RWPE2 (cell line): ENCODE data around the gene MAD2L1.
A peak's percentile ranks its signal among the peaks of the same experiment; 100 is the strongest.
"Not testable (repeated sequence)": the region's sequence is repeated elsewhere in the genome, so short reads cannot be mapped to it uniquely, and the experiment has no call there.

ENCODE experiments used
- ATAC-seq: fragments of 200-7000 bp; cut with Tn5 transposase; 3 replicates; pipeline ENCODE4 v1.9.1; 2021; ENCODE audit warnings: low read depth
- DNase-seq: peaks from one replicate; pipeline ENCODE4 v3.0.0-alpha.2; 2020; ENCODE audit warnings: low spot score
- H3K27ac ChIP-seq: fragments of 450-650 bp; 2 replicates; pipeline ENCODE4 v1.5.1; 2017; ENCODE audit warnings: mild to moderate bottlenecking; ENCODE audit not compliant: poor library complexity, severe bottlenecking
- H3K27me3 ChIP-seq: fragments of 250-450 bp; sonication (Bioruptor Pico); 2 replicates; pipeline ENCODE4 v1.5.1; 2021; ENCODE audit warnings: mild to moderate bottlenecking, moderate library complexity; ENCODE audit not compliant: insufficient read depth, poor library complexity, severe bottlenecking
- H3K36me3 ChIP-seq: fragments of 250-450 bp; sonication (Bioruptor Pico); 2 replicates; pipeline ENCODE4 v1.5.1; 2020; ENCODE audit warnings: low read depth, mild to moderate bottlenecking, moderate library complexity
- H3K4me1 ChIP-seq: fragments of 250-450 bp; sonication (Bioruptor Pico); 2 replicates; pipeline ENCODE4 v1.5.1; 2021; ENCODE audit warnings: mild to moderate bottlenecking, moderate library complexity; ENCODE audit not compliant: insufficient read depth, poor library complexity, severe bottlenecking
- H3K4me3 ChIP-seq: fragments of 250-450 bp; sonication (Bioruptor Pico); 2 replicates; pipeline ENCODE4 v1.5.1; 2021; ENCODE audit warnings: mild to moderate bottlenecking, moderate library complexity; ENCODE audit not compliant: severe bottlenecking
- H3K9me3 ChIP-seq: fragments of 250-450 bp; sonication (Bioruptor Pico); 2 replicates; pipeline ENCODE4 v1.5.1; 2021; ENCODE audit warnings: mild to moderate bottlenecking, moderate library complexity; ENCODE audit not compliant: severe bottlenecking
- CTCF ChIP-seq: fragments of 450-650 bp; IDR thresholded peaks from one replicate; pipeline ENCODE4 v1.5.1; 2017; ENCODE audit warnings: mild to moderate bottlenecking, moderate library complexity; ENCODE audit not compliant: poor library complexity, severe bottlenecking

Gene MAD2L1

GRCh38 chr4:120096508-120097297 is 30.1 kb upstream of the MAD2L1 start:
- H3K27me3 ChIP-seq: no peaks in the 10 kb centered on the region
- H3K36me3 ChIP-seq: no peaks in the 10 kb centered on the region
- no peak for TF ChIP-seq CTCF
- no peak overlapping the region for H3K4me3 ChIP-seq
- H3K9me3 ChIP-seq: no peaks in the 10 kb centered on the region
- DNase-seq (no peak), ATAC-seq (peak; percentile 46; the same call in 1 of the 3 replicates)
- H3K4me1 ChIP-seq: no peaks in the 10 kb centered on the region
- H3K27ac ChIP-seq: no peak overlapping the region

GRCh38 chr4:120088507-120088906 is 21.9 kb upstream of the MAD2L1 start:
- no peak overlapping the region for H3K27ac ChIP-seq
- H3K9me3 ChIP-seq: no peaks in the 10 kb centered on the region
- no peaks in the 10 kb centered on the region for H3K27me3 ChIP-seq
- no peak overlapping the region for H3K4me3 ChIP-seq
- no peaks in the 10 kb centered on the region for H3K36me3 ChIP-seq
- no peak for ATAC-seq
- DNase-seq: no peak
- no peak for TF ChIP-seq CTCF
- H3K4me1 ChIP-seq: no peaks in the 10 kb centered on the region

- not testable (repeated sequence) for DNase-seq, H3K9me3 ChIP-seq, H3K36me3 ChIP-seq, H3K4me1 ChIP-seq, H3K4me3 ChIP-seq, H3K27ac ChIP-seq, ATAC-seq, H3K27me3 ChIP-seq
These were observed 21.4 kb upstream of the MAD2L1 start for GRCh38 chr4:120088066-120088465.

- no peaks in the 10 kb centered on the region for H3K4me1 ChIP-seq
- no peak for ATAC-seq
- H3K27ac ChIP-seq: no peak overlapping the region
- H3K27me3 ChIP-seq: no peaks in the 10 kb centered on the region
- no peak for DNase-seq
- H3K9me3 ChIP-seq: no peaks in the 10 kb centered on the region
- H3K36me3 ChIP-seq: no peaks in the 10 kb centered on the region
- H3K4me3 ChIP-seq: no peak overlapping the region
- TF ChIP-seq CTCF: no peak
These were observed 19.1 kb upstream of the MAD2L1 start for GRCh38 chr4:120085705-120086104.

GRCh38 chr4:120084327-120084726 is 17.7 kb upstream of the MAD2L1 start:
- peaks cover 3% of the 10 kb centered on the region for H3K4me1 ChIP-seq
- H3K27me3 ChIP-seq: no peaks in the 10 kb centered on the region
- H3K36me3 ChIP-seq: no peaks in the 10 kb centered on the region
- no peak for TF ChIP-seq CTCF
- no peak for DNase-seq
- no peak overlapping the region for H3K27ac ChIP-seq
- no peak overlapping the region for H3K4me3 ChIP-seq
- no peaks in the 10 kb centered on the region for H3K9me3 ChIP-seq
- ATAC-seq: no peak
